Heart left ventricle (tissue), 13 donors: ENCODE data around the gene NACC2.

Experiments
- POLR2A ChIP-seq, 2 donors: fragments of 450-650 bp; IDR thresholded peaks; one replicate each; pipeline ENCODE4 v1.6.1; 2017; ENCODE audit warnings: antibody characterized with exemption in 2 of 2, mild to moderate bottlenecking in 2 of 2, moderate library complexity in 2 of 2
- TF ChIP-seq, protein P1 (sequence below), 12 donors: fragments of 200-600 bp; sonication (generic) in 4 of 12; IDR thresholded peaks; one replicate each; pipeline versions ENCODE4 v1.5.0 to v1.8.0; 2018 to 2022; ENCODE audit warnings: antibody characterized with exemption in 12 of 12, mild to moderate bottlenecking in 5 of 12
- donor health status: ischemic (EF 13 %, LVEDD 7.1; RV severe dilation, severe dysfunction).
- donor health status: DM: no; HTN: yes; CAD: no.
- donor health status: DM: no; HTN: no; CAD: no.
- donor health status: ischemic (EF 25% LVEDD 6.9; RV normal size, moderate dysfunction).
- donor health status: ischemic (EF 25% LVEDD 5.7; RV mildly dilated, moderate dysfunction).
- donor health status: ischemic (EF 35%, LVEDD 5.7; RV mildly dilated, moderate dysfunction).
- donor health status: nonischemic (EF 11% LVEDD 7.7; RV severe dilation, severe dysfunction).
- donor health status: DM: yes; HTN: yes; CAD: no.
- donor health status: PGD.
- donor health status: ischemic (EF 29% LVEDD 5.4; RV normal size, mild dysfunction).
- donor health status: nonischemic (EF 23%, LVEDD 6.1; RV moderate dilation, normal function).

DNA sequence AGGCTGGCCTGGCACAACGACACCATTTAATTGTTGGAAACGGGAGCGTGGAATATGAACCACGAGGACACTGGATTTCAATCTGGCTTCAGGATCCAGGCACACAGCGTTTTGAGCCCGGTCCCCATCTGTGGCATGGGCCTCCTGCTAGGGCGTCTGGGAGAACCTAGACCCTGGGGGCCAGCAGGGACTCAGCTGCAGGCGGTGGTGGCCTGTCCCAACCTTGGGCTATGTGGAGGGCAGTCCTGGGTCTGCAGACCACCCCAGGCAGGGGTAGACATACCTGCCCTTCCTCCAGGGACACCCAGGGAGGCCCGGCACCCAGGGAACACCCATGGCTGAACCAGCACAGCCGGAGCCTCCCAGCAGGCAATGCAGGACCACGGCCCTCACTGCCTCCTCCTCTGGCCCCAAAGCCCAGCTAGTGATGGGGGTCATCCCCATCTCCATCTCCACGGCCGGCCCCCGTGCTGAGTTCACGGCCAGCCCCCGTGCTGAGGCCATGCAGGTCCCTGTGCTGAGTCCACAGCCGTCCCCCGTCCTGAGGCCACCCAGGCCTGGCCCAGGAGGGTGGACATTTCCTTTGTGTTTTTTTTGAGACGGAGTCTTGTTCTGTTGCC lies 115.4 kb downstream of the NACC2 start:
- TF ChIP-seq, protein P1, sequence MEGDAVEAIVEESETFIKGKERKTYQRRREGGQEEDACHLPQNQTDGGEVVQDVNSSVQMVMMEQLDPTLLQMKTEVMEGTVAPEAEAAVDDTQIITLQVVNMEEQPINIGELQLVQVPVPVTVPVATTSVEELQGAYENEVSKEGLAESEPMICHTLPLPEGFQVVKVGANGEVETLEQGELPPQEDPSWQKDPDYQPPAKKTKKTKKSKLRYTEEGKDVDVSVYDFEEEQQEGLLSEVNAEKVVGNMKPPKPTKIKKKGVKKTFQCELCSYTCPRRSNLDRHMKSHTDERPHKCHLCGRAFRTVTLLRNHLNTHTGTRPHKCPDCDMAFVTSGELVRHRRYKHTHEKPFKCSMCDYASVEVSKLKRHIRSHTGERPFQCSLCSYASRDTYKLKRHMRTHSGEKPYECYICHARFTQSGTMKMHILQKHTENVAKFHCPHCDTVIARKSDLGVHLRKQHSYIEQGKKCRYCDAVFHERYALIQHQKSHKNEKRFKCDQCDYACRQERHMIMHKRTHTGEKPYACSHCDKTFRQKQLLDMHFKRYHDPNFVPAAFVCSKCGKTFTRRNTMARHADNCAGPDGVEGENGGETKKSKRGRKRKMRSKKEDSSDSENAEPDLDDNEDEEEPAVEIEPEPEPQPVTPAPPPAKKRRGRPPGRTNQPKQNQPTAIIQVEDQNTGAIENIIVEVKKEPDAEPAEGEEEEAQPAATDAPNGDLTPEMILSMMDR (IDR thresholded peaks at IDR 0.05): no peak
- TF ChIP-seq POLR2A (IDR thresholded peaks at IDR 0.05): no peak
